A549 (cell line): ENCODE measurements around the gene MAN1C1.

ENCODE experiments used
- BHLHE40 ChIP-seq: IDR thresholded peaks from 2 replicates; pipeline ENCODE4 v1.6.1; 2012; ENCODE audit warnings: low read depth, low read length, inconsistent platforms
- CTCF ChIP-seq: fragments of >200 bp; sonication (Bioruptor Twin); formaldehyde crosslinking; IDR thresholded peaks from 3 replicates; pipeline ENCODE4 v1.5.1; 2016
- HOXA7 ChIP-seq: fragments of 250-450 bp; sonication (Bioruptor Pico); IDR thresholded peaks from 2 replicates; pipeline ENCODE4 v1.5.0; 2020; ENCODE audit warnings: mild to moderate bottlenecking, moderate library complexity
- KDM1A ChIP-seq: fragments of 200-600 bp; sonication (generic); IDR thresholded peaks from 2 replicates; pipeline ENCODE4 v1.6.1; 2016; ENCODE audit warnings: low read depth, mild to moderate bottlenecking
- MAFK ChIP-seq: fragments of 450-650 bp; IDR thresholded peaks from 2 replicates; pipeline ENCODE4 v1.6.1; 2014; ENCODE audit not compliant: partially characterized antibody
- POLR2A ChIP-seq: IDR thresholded peaks from 2 replicates; pipeline ENCODE4 v1.6.1; 2012; ENCODE audit warnings: mild to moderate bottlenecking, low read length

GRCh38 chr1:25634896-25635295, 18.3 kb downstream of the MAN1C1 start:
- no peak for TF ChIP-seq CTCF
- TF ChIP-seq KDM1A = no peak
- TF ChIP-seq BHLHE40 = no peak
- no peak for TF ChIP-seq MAFK
- no peak for TF ChIP-seq HOXA7 (CRISPR knock-in tag)
- TF ChIP-seq POLR2A = no peak
